Measurements from ENCODE around the gene LRP1.

GRCh38 chr12:57148469-57149244, 20.4 kb downstream of the LRP1 start:
- TF ChIP-seq POLR2A (IDR thresholded peaks at IDR 0.05; ENCODE audit: low read depth, low read length) (no peak), POLR2AphosphoS5 (IDR thresholded peaks at IDR 0.05; ENCODE audit: low read depth, low read length) (no peak), TAF1 (IDR thresholded peaks at IDR 0.05; ENCODE audit: borderline replicate concordance, low read depth, low read length) (no peak)

Data from GM12892 (cell line).